HG02642 (cell line): ENCODE measurements around the gene ATP8B1.
A peak's percentile ranks its signal among the peaks of the same experiment; 100 is the strongest.
"Not testable (repeated sequence)": the region's sequence is repeated elsewhere in the genome, so short reads cannot be mapped to it uniquely, and the experiment has no call there.

Experiments used
- ATAC-seq: cut with Tn5 transposase; IDR thresholded peaks from one replicate; pipeline ENCODE4 v1.9.1; 2021; ENCODE audit warnings: mild to moderate bottlenecking; ENCODE audit not compliant: unreplicated experiment, poor library complexity

ATP8B1 gene

DNA sequence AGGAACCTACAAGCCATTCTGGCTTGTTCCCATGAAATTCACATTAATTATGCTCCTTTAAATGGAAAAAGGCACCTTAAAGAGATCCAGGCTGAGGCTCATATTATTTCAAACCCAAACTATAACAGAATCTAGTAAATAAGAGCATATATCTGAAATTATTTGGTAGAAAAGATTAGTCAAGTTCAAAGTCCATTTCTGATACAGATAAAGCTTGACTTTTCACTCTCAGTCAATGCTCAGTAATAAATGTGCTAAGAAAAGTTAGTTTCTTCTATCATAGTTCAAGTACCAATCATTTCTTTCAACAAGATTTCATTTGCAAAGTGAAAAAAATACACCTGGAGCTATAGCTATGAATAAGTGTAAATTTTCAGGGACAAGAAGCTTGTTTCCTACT, 119.6 kb downstream of the ATP8B1 start:
- ATAC-seq: no peak

DNA sequence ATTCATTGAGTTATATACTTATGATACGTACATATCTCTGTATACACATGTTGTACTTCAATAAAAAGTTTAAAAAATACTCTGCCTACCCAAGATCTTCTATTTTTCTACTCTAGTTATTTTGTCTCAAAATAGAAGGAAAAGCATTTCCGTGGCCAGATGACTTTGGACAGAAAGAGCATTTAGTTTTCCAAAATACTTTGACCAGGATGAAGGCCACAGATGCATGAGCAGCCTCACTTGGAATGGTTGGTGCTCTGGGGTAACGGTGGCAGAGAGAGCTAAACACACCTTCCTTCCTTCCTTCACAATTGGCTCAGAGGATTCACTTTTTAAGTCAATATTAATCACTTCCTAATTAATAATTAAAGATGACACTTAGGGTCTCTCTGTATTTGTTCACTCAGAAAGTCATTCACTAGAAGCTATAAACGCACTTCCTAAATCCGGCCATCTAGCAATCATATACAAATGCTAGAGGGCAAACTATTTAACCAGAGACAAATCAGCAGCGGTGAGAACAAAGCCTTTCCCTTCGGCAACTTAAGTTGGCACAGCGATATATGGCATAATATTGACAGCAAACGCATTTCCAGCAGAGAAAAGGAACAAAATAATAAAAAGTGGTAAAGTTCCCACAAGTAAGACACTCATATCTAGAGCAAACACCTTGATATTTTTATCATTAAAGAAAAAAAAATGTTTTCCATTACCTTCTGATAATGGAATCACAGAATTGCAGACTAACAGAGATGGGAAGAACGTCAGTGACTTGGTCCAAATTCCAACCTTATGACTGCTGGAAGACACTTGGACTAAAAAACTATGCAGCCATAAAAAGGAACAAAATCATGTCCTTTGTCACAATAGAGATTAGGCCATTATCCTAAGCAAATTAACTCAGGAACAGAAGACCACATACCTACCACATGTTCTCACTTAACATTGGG, 125.6 kb downstream of the ATP8B1 start:
- no peak for ATAC-seq

DNA sequence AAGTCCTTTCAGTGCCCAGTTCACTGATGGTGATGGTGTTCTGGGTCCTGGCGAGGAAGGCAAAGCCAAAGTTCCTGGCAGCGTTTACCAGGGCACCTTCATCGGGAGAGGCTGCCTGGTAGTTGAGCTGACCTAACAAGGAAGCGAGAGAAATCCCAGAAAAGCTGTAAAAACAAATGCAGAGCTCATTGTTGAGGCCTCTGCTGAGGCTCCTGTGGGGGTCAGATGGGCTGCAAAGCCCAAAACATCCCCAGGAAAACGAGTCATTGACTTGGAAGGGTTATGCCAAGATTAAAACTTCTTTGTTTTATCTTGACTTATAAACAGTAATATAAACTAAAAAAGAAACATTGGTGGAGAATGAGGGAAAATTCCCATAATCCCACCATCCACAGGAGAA, 128.2 kb downstream of the ATP8B1 start:
- ATAC-seq: no peak

DNA sequence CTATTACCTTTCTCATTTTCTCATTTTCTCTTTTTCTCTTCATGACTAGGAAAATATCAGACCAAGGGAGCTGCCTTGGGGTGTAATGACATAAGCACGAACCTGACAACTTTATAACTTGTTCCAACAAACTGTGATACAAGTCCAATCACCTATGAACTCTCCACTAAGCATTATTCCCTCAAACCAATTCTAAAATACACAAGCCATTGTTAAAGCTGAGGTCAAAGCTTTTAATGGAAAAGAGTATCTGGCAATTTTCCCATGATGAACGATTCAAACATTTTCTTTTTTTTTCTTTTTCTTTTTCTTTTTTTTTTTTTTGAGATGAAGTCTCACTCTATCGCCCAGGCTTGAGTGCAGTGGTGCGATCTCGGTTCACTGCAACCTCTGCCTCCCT, 133.1 kb downstream of the ATP8B1 start:
- no peak for ATAC-seq

DNA sequence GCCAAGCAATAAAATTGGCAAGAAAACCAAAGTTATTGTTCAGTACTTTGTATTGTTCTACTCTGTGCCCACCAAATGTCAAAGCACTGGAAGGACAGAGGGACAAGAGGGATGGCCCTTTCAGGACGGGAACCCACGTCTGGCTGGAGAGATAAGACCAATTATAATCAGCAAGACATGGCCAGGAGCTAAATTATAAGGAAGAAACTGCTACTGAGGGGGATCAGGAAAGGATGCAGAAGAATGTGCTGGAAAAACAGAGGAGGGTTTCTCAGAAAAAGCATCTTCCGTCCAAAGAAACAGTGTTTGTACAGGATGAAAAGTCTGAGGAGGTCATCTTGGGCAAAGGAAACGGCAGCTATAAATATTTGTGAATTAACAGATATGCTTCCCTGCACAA, 135.1 kb downstream of the ATP8B1 start:
- no peak for ATAC-seq

DNA sequence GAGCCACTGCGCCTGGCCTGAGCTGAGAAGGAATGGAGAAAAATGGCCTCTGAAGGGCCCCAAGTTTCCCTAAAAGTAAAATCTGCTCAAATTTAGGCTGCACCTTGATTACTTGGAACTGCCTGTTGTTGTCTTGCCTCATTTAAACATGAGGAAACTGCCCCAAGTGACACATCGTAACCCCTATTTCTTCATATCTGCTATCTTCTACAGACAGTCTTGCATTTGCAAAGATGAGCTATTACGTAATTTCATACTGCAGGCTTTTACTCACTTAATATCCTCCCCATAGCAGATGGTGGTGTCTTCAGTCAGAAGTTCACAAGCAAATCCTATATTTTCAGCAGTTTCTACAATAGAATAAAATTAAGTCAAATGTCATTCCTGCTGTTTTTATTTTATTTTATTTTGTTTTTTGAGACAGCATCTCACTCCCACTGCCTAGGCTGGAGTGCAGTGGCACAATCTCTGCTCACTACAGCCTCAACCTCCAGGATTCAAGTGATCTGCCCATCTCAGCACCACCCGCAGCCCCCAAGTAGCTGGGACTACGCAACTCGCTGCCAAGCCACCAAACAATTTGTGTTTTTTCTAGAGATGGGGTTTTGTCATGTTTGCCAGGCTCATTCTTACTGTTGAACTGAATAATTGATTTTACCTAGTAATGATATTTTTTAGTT, 136.2 kb downstream of the ATP8B1 start:
- ATAC-seq: no peak

DNA sequence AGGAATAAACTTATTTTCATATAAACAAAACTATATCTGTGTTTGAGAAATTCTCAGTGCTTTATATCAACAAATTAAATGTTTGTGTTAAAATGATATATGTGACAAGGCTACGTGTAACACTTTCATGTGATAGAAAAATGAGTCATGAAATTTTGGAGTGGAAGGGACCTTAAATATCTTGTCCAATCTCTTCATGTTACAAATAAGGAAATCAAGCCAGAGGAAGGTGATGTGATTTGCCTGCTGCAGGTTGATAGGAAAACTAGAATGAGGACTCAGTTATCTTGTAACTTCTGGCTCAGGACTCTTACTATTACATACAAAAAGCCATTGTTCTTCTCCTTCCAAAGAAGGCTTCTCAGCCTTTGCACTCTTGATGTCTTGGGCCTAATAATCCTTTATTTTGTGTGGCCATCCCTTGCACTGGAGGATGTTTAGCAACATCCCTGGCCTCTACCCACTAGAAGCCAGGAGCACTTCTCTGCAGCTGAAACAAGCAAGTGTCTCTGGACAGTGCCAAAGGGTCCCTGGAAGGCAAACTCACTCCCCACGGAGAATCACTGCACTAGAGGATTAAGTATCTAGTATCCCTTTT, 138.4 kb downstream of the ATP8B1 start:
- ATAC-seq: no peak

DNA sequence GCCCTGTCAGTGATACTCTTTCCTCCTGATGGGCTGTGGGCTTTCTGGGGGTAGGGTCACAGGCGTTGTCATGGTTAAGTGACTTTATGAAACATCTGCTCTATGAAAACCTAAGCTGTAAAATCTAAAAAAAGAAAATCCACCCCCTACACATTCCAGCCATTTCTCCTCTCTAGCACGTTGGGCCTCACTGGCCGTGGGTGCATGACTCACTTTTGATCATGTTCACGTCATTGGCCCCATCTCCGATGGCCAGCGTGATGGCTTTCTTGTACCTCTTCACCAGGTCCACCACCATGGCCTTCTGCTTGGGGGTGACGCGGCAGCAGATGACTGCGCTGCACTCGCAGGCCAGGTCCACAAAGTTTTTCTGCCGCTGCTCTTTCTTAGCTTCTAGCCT, 142.2 kb downstream of the ATP8B1 start:
- no peak for ATAC-seq

DNA sequence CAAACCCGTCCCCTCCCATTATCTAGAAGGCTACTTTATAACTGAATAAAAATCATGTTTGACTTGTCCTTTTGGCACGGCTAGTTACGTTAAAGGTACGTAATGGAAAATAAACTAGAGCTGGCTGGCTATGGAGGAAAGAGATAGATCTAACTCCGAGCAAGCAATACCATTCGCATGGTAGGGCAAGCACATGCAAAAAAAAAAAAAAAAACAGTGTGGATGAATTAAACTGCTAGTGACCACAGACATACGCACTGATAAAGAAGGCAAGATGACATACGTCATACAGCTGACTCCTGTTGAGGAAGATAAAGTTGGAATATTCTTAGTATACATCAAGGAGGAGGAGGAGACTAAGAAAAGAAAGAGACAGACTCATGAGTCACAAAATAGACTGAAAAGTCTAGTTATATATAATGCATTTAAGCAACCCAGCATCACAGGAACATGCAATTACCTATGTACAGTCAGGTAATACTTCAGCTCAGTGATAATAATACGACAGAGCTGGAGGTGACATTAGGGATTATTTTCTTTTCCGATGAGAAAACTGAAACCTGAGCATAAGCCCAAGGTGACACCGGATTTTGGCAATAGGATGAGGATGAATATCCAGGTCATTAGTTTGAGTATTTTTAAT, 143.5 kb downstream of the ATP8B1 start:
- ATAC-seq: no peak

DNA sequence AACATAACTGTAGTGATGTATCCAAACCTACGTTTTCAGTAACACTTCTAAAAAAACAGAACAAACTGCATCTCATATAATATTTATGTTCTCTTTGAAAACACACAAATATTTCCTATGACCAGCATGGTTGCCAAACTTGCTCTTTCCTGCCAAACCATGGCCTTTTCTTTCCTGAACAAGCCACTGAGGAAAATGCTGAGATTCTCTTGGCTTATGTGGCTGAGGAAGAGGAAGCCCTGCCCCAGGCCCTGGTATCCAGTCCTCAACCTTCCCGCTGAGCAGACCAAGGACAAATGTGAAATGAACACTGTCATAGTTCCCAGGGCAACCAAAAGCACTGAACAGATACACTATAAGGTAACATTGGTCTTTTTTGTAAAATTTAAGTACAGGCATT, 145.6 kb downstream of the ATP8B1 start:
- no peak for ATAC-seq

DNA sequence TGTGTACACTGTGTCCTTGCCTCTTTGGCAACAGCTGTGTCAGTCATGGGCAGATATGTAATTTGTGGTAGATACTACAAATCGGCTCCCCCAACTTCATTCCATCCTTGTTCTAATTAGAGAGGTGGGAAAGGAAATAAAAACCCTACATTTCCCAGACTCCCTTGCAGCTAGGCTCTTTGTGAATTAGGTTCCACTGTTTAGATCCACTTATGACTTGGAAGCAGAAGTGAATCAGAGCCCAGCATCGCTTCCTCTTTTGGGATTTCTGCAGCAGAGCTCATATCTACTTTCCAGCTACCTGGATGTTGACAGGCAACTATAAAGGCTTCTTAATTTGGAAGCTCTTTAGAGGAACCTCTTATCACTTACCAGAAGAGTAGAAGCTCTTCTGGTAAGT, 147.4 kb downstream of the ATP8B1 start:
- no peak for ATAC-seq

DNA sequence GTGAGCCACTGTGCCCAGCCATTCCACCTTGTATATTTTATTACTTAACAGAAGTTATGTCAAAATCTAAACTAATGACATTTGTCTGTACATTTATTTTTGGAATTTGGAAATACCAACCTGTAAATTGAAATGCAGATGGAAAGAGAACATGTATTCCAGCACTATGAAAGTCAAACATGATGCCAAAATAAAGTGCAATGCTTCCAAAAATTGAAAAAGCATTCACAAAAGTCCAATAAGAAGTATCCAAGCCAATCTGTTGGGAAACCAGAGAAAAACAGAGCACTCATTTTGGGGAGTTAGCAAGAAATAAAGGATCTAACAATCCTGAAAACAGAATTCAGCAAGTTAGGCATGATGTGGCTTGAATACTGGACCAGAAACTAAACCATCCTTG, 151.2 kb downstream of the ATP8B1 start:
- no peak for ATAC-seq

DNA sequence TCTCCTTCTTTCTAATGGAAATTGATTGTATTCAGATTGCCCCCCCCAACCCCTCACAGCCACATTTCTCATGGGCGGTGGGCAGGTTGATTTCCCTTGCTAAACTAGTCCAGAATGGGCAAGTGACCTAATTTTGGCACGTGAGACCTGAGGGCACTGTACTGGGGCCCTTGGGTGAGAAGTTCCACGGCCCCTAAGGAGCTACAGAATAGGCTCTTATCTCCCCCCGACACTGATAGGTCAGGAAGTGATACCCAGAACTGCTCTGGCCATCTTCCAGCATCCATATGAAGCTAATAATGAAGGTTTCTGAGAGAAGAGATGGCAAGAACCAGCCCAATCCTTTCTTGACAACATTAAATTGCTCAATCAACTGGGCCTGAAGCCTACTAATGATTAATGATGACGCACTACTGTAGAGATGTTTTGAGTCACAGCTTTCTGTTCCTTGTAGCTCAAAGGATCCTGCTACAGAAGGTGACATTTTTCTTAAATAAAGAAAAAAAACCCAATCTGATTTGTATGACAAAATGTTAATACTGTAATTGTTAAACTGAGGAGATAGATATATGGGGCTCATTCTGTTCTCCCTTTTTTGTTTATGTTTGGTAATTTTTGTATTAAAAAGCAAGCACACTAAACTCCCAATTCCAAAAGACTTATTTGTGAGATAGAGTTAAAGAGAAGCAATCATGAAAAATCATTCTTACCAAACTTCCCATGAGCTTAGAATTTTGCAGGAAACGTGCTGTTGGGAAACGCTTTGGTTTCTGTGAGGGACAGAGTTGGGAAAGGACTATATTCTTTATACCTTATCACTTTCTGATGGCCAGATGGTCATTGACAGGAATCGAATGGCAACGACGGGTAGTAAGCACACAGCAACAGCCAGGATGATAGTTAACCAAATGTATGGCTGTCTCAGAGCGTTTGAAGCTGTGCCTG, 153.3 kb downstream of the ATP8B1 start:
- peak; percentile 90 for ATAC-seq

DNA sequence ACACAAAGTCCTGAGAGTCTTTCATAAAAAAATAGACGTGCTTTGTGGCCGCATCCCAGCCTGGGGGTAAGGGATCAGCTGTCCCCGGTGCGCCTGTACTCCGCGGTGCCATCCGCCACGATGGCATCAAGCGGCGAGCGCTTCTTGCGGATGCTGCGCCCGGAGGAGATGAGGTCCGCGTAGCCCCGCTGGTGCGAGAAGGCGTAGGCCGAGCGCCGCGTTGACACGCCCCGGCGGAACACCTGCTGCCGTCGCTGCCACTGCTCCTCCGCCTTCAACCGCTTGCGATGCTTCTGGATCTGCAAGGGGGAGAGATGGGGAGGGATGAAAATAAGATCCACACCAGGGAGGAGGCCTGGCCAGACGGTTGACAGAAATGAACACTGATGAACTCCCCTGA, 154.7 kb downstream of the ATP8B1 start:
- ATAC-seq: no peak

DNA sequence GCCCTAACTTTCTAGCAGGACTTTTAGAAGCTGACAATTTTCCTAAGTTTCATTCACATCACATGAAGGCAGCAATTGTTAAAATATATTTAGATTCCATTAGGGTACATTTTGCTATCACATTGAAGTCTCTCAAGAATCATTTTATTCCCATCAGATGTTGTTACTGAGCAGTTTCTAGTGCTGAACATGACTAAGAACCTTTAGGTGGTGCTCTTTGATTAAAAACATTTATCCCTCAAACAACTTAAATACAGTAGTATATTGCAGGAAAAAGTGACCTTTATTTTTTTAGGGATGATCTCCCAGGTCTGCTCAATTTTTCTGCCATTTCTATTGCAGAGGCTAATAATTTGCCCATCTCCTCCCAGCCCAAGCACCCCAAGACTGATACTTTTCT, 158.6 kb downstream of the ATP8B1 start:
- no peak for ATAC-seq

DNA sequence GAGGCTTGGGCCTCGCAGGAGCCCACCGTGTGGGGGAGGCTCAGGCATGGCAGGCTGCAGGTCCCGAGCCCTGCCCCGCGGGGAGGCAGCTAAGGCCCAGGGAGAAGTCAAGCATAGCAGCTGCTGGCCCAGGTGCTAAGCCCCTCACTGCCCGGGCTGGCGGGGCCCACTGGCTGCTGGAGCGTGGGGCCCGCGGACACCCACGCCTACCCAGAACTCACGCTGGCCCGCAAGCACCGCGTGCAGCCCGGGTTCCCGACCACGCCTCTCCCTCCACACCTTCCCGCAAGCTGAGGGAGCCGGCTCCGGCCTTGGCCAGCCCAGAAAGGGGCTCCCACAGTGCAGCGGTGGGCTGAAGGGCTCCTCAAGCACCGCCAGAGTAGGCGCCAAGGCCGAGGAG, 159.4 kb downstream of the ATP8B1 start:
- not testable (repeated sequence) for ATAC-seq

DNA sequence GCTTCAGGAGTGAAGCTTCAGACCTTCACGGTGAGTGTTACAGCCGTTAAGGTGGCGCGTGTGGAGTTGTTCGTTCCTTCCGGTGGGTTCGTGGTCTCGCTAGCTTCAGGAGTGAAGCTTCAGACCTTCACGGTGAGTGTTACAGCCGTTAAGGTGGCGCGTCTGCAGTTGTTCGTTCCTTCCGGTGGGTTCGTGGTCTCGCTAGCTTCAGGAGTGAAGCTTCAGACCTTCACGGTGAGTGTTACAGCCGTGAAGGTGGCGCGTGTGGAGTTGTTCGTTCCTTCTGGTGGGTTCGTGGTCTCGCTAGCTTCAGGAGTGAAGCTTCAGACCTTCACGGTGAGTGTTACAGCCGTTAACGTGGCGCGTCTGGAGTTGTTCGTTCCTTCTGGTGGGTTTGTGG, 160.7 kb downstream of the ATP8B1 start:
- ATAC-seq: not testable (repeated sequence)

DNA sequence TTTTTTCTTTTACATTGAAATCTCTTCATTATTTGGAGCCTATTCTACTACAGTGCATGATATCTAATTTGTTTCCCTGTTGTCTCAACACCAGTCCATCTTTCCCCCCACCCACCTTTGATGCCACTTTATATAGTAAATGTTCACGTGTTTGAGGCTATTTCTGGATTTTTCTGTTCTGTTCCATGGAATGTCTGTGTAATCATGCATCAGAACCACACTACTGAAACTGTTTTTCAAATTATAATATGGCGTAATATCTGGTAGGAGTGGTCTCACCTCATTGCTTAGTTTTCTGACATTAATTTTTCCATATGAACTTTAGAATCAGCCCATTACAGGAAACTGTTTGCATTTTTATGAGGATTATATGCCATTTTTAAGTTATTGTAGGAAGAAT, 162.4 kb downstream of the ATP8B1 start:
- no peak for ATAC-seq

DNA sequence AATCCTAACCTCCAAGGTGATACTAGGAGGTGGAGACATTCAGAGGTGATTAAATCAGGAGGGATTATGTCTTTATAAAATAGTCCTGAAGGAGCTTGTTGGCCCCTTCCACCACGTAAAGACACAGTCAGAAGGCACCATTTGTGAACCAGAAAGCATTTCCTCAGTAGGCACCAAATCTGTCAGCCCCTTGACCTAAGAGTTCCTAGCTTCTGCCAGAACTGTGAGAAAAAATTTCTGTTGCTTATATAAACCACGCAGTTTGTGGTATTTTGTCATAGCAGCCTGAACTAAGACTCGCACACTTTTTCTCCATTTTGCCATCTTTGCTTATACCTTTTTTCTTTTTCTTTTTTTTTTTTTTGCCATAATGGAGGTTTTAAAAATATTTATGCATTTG, 162.9 kb downstream of the ATP8B1 start:
- ATAC-seq: no peak
